Stimulated activated CD8-positive, alpha-beta memory T cell treated with anti-CD3 and anti-CD28 coated beads, Interleukin-15, amount 100 ng/mL, for 24 hours (primary cell): Measurements from ENCODE around the gene LARP7.
"Not testable (repeated sequence)": the region's sequence is repeated elsewhere in the genome, so short reads cannot be mapped to it uniquely, and the experiment has no call there.

Experiments
- DNase-seq: peaks from one replicate; pipeline ENCODE4 v3.0.0-alpha.2; 2020; ENCODE audit warnings: low read depth

LARP7 gene

GRCh38 chr4:112650332-112650731 lies 13.4 kb downstream of the LARP7 start:
- DNase-seq, result no peak

GRCh38 chr4:112651641-112652040 lies 14.7 kb downstream of the LARP7 start:
- DNase-seq, result no peak

- DNase-seq, result no peak
Measured at GRCh38 chr4:112652216-112652615, 15.3 kb downstream of the LARP7 start.

DNA sequence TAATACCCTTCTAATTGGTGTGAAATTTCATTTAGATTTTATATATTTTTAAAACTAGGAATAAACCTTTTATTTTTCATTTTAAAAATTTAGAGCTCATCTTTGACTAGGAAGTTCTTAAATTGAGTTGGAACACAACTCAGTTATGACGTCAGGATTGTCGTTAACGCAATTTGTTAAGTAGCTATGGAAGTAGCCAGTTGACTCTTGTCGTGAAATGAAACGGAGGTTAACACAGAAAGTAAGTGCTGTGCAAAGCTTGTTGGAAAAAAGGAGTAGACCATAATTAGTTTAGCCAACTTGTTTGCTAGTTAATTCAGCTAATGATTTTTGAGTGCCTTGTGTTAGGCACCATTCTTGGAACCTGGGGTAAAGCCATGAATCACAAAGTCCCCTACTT lies 18.3 kb downstream of the LARP7 start:
- DNase-seq, result no peak

DNA sequence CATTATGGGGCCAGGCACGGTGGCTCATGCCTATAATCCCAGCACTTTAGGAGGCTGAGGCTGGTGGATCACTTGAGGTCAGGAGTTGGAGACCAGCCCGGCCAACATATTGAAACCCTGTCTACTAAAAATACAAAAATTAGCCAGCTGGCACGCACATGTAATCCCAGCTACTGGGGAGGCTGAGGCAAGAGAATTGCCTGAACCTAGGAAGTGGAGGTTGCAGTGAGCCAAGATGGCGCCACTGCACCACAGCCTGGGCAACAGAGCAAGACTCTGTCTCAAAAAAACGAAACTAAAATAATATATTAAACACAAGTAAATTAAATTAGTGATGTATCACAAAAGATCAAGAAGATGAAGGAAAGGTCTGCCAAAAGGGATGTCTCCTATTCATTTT lies 19.2 kb downstream of the LARP7 start:
- not testable (repeated sequence) for DNase-seq

- no peak for DNase-seq
Measured at GRCh38 chr4:112664611-112665010, 27.7 kb downstream of the LARP7 start.

GRCh38 chr4:112668131-112668530 lies 31.2 kb downstream of the LARP7 start:
- DNase-seq, result no peak

DNA sequence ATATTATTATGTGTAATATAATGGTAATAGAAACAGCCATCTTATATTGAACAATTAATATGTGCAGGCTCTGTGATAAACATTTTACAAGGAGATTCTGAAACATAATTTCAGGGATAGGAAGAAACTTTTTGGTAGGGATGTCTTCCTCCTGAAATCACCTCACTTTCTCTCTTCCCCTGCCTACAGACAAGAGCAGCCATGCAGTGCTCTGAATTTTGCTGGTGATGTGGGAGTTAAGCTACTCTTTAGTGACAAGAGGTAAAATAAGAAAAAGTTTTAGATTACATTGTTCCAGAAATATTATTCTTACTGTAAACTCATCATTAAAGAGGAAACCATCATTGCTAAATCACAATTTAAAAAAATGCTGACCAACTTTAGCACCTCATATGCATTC lies 36.1 kb downstream of the LARP7 start:
- DNase-seq, result no peak

DNA sequence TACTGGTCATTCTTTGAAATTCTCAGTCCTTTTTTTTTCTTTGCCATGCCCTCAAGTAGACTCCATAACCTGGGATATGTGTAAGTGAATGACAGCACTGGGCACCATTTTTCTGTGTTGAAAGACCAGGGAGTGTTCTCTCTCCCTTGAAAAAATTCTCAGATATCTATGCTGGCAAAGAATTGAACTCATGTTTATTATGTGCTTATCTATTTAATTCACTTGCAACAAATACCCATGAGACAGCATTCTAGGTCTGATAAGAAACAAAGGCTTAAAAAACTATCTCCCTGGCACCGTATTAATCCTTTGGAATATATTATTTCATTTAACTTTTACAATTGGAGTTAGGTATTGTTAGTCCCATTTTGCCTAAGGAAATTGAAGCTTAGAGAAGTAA lies 36.7 kb downstream of the LARP7 start:
- no peak for DNase-seq

GRCh38 chr4:112674376-112674775 lies 37.4 kb downstream of the LARP7 start:
- DNase-seq, result no peak

DNA sequence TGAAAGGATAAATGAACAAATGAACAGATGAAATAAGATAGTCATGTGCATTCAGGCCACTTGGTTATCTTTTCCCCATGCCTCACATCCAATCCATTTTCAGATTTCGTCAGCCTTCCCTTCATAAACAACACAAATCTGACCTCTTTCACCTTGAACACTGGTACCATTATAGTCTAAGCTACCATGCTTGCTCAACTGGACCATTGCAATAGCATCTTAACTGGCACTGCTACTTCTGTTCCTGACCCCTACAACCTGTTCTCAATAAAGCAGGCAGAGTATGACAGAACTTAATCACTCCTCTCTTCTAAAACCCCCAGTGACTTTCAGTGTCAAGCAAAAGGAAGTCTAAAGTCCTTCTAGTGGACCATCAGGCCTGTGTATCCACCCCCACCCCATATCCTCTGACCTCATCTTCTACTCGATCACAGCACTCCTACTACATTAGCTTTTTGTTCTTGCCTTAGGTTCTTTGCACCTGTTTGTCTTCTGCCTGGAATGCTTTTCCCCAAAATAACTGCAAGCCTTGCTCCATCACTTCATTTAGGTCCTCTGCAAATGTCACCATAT lies 40.7 kb downstream of the LARP7 start:
- DNase-seq, result no peak

DNA sequence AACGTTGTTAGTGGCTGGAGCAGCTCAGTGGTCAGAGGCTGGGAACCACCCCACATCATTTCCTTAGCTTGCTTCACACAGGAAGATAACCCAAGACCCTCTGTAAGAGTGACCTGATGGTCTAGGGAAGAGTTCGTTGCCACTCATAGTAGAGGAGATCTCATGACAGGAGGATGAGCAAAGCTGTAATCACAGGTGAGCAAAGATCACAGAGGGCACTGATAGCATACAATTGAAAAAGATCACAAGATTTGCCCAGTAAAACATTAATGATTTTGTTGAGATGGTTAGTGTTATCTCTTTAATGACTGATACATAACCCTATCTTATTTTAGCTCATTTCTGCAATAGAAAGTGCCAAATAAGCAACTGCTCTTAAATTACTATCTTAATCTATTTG lies 44.1 kb downstream of the LARP7 start:
- DNase-seq, result no peak

DNA sequence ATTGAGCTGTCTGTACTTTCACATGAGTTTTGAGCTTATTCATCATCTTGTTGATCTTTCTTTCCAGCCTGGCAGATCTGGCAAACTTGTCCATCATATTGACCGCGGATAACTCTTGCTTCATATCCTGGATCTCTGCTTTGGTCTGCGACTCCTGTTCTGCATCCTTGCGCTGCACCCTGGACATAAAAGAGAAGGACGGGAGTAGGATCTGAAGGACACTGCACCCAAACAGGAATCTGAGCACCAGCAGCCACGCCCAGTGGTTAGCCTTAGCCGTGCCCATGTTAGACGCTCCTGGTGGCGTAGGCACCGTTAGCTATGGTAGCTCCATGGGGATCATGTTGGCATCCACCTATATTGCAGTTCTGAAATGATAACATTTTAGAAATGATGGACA lies 56.6 kb downstream of the LARP7 start:
- DNase-seq, result no peak

DNA sequence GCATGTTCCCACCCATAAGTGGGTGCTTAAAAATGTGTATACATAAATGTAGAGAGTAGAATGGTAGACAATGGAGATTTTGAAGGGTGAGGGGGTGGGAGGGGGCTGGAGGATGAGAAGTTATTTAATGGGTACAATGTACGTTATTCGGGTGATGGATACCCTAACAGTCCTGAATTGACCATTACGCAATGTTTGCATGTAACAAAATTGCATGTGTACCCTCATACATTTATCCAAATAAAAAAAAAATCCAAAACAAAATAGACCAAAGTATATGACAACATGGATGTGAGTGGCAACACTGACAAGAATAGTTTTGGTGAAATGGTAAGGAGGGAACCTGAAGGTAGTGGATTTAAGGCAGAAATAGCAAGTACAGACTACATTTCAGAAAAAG lies 63.7 kb downstream of the LARP7 start:
- DNase-seq, result no peak

- no peak for DNase-seq
Measured at GRCh38 chr4:112702892-112703291, 65.9 kb downstream of the LARP7 start.

- no peak for DNase-seq
Measured at GRCh38 chr4:112704322-112704721, 67.4 kb downstream of the LARP7 start.

DNA sequence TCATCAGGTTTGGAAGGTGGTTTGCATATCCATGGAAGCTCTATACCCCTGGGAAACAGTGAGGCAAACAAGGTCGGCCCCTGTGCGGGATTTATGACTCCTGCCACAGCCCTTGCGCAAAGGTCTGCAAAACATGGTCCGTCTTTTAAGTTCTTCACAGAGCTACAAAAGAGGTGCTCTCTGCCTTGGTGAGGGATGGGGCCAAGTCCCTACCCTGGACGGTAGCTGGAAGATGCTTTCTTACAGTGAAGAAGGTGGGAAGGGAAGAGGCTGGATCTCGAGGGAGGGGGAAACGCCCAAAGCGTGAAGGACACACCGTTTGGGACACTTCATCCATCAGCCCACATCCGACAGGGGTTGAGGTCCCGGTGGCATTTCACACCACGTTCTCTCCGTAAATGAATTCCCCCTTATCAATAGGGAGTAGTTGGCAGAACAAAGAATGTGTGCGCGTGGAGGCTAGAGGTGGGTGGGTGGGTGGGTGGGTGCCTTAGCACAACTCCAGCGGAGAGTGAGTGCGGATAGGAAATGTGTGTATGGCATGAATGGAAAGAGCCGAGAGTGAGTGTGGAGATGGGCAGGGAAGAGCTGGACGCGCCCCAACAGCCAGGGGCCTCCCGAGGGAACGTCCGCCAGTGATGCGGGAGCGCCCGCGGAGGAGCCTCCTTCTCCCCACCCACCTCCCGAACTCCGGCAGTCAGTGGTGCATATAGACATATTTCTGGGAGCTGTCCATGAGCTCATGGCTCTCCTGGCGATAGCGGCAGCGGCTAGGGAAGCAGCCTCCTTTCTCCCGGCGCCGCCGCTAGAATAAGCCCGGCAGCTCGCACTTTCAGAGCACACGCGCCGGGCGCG lies 68.3 kb downstream of the LARP7 start:
- DNase-seq, result no peak

DNA sequence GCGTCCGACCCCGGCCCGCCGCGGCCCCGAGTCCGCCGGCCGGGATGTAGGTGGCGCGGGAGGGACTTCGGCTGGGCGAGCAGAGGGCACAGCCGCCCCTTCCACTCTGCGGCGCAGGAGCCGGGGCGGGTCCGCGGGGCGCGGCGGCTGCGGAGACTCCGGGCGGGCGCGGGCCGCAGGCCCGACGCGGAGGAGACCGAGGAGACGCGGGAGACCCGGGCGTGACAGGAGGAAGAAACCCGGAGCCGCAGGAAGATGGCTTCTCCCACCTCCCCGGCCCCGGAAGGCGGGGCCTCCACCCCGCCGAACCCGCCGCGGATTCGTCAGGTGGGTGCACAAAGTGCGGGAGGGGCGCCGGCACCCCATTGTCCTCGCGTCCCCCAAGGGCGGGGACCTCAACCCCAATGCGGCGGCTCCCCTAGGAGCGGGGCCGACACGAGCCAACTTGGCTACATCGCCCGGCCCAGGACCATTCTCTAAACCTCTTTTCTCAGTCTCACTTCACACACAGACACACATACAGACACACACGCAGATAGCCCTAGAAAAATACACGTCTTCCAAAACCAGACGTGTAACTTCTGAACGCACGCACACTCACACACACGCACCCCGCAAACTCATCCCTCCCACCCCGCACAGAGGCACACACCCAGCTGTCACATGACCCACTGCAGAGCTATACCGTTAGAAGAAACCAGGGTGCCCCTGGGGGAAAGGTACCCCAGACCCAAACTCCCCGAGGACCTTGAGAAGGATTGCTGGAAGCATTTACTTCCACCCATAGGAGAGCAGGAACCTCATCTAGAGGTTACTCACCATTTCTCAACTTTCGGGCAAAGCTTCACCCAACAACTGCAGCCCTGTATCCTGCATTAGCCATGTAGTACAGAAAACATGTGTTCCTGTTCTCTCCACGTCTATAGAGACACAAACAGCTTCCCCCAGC lies 69.2 kb downstream of the LARP7 start:
- not testable (repeated sequence) for DNase-seq

DNA sequence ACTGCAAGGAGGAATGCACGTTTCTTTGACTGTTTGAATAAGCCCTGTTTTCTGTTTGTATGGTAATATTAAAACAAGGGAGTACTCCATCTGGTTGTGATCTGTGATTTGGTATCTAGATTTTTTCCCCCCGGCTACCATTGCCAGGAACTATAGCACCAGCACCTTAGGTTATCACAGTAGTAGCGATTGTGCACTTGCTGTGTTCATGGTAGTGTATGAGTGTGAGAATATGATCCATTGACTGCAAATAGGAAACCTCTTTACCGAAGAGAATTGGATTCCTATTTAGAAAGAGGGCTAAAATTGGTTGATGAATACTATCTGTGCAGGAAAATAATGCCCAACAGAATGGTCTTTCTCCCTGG lies 69.9 kb downstream of the LARP7 start:
- no peak for DNase-seq
